Suprapubic skin (tissue), 4 donors: ENCODE data around the gene HEATR3.

ENCODE experiments used
- CTCF ChIP-seq, 2 donors: fragments of 200-600 bp in 1 of 2; fragments of 450-650 bp in 1 of 2; sonication (generic) in 1 of 2; IDR thresholded peaks; one replicate each; pipeline ENCODE4 v1.5.1; 2016 to 2019; ENCODE audit warnings: antibody characterized with exemption in 2 of 2, mild to moderate bottlenecking in 1 of 2, moderate library complexity in 1 of 2
- EP300 ChIP-seq: sonication (generic); formaldehyde crosslinking; IDR thresholded peaks from one replicate; pipeline ENCODE4 v1.6.1; 2017; ENCODE audit warnings: antibody characterized with exemption
- POLR2A ChIP-seq, 2 donors: fragments of 450-650 bp; IDR thresholded peaks; one replicate each; pipeline ENCODE4 v1.6.1; 2017; ENCODE audit warnings: antibody characterized with exemption in 2 of 2, mild to moderate bottlenecking in 2 of 2, moderate library complexity in 2 of 2
- POLR2AphosphoS5 ChIP-seq, 3 donors: sonication (generic); formaldehyde crosslinking; IDR thresholded peaks; one replicate each; pipeline ENCODE4 v1.6.1; 2017; ENCODE audit warnings: antibody characterized with exemption in 3 of 3

- no peak for TF ChIP-seq CTCF (IDR thresholded peaks at IDR 0.05)
- no peak for TF ChIP-seq POLR2AphosphoS5 (IDR thresholded peaks at IDR 0.05)
- TF ChIP-seq POLR2A (IDR thresholded peaks at IDR 0.05), result no peak
- TF ChIP-seq EP300, result no peak
Observed at GRCh38 chr16:50046853-50047252, 18.9 kb upstream of the HEATR3 start.
